Urinary bladder (tissue), 4 donors: ENCODE measurements around the gene KRTAP9-9. TPM values are rescaled to one million over a fixed set of nuclear protein-coding genes. Genes with fewer than 3 reads are reported as not detected.
"Not testable (repeated sequence)": the region's sequence is repeated elsewhere in the genome, so short reads cannot be mapped to it uniquely, and the experiment has no call there.

ENCODE experiments used
- DNase-seq: peaks from one replicate; pipeline ENCODE4 v3.0.0-alpha.2; 2015; ENCODE audit errors: extremely low spot score
- H3K27ac ChIP-seq: one replicate; pipeline ENCODE4 v1.5.1; 2013; ENCODE audit warnings: low read depth, mild to moderate bottlenecking, moderate library complexity
- H3K36me3 ChIP-seq: one replicate; pipeline ENCODE4 v1.6.1; 2013; ENCODE audit warnings: mild to moderate bottlenecking, moderate library complexity; ENCODE audit not compliant: insufficient read depth
- H3K4me1 ChIP-seq: one replicate; pipeline ENCODE4 v1.6.1; 2013; ENCODE audit warnings: mild to moderate bottlenecking, moderate library complexity; ENCODE audit not compliant: insufficient read depth
- H3K4me3 ChIP-seq: one replicate; pipeline ENCODE4 v1.5.1; 2013; ENCODE audit warnings: low read depth, low read length
- WGBS: extraction: QIAGEN DNeasy Blood & Tissue Kit; methylation state at CpG from one replicate; pipeline ENCODE4 v1.1.7; 2013; 5-methylcytosine and 5-hydroxymethylcytosine counted together
- polyA plus RNA-seq: library from polyadenylated mRNA; stranded (reverse); fragments of 200-250 nt; gene quantifications from one replicate; pipeline ENCODE4 v1.2.3, GENCODE V29; 2013
- total RNA-seq: library from RNA; depleted of rRNA; stranded (reverse); fragments of >200 nt; gene quantifications from one replicate; pipeline ENCODE4 v1.2.3, GENCODE V29; 2014
- donor health status: healthy with polysubstance abuse.
- donor health status: healthy.

KRTAP9-9 gene
- total RNA-seq (not detected), polyA plus RNA-seq (not detected)

DNA sequence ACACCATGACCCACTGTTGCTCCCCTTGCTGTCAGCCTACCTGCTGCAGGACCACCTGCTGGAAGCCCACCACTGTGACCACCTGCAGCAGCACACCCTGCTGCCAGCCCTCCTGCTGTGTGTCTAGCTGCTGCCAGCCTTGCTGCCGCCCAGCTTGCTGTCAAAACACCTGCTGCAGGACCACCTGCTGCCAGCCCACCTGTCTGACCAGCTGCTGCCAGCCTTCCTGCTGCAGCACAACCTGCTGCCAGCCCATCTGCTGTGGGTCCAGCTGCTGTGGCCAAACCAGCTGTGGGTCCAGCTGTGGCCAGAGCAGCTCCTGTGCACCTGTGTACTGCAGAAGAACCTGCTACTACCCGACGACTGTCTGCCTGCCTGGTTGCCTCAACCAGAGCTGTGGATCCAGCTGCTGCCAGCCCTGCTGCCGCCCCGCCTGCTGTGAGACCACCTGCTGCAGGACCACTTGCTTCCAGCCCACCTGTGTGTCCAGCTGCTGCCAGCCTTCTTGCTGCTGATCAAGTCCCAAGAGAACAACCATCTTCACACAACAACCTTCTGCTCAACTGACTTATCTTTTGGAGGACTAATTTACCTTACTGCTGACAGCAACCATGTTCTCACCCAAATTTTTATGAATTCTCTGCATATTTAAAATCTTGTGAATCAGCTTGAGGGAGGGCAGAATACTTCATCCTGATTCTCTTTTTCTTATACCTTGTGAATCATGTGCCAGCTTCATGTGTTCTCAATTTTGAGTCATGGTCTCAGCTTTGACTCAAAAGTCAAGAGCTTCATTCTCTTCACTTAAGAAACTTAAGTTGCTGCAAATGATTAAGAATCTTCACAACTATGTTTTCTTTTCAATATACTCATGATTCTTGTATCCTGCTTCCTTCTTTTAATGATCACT is at the start of gene KRTAP9-9:
TSS of gene KRTAP9-9 (plus strand) at position 4 of the 910 bp plus-strand sequence.
- H3K4me1 ChIP-seq, H3K4me3 ChIP-seq, H3K27ac ChIP-seq, DNase-seq, H3K36me3 ChIP-seq: not testable (repeated sequence)
- 78% methylated on average over 5 of the region's 5 CpGs for WGBS

DNA sequence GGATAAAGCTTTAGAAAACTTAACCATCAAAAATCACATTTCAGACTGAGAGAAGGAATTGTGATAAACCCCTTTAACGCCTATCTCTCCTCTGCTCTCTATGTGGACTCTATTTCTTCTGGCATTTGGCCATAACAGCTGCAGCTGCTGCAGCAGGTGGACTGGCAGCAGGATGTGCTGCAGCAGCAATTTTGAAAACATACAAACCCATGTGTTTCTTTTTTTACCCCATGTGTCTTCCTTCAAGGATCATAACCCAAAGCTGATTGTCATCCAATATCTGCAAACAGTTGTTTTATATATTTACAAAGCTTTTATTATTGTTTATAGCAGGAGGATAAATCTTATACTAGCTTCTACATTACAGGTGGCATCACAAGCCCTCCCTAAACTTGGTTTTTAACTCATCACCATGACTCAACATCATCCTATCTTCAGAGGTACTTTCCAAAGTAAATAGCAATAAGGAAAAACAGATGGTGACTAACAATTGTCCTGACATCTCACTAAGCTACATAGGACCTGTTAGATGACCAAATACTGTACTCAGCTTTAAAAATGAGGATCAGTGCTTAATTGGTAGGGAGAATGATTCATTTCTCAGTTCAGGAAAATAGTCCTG is 43.2 kb upstream of the KRTAP9-9 start:
- Histone ChIP-seq H3K4me3 (no peak overlapping the region), H3K36me3 (no peaks in the 10 kb centered on the region), H3K4me1 (no peaks in the 10 kb centered on the region), H3K27ac (no peak overlapping the region)
- DNase-seq, result no peak
- WGBS, result 16% methylated on average over 1 of the region's 1 CpG

DNA sequence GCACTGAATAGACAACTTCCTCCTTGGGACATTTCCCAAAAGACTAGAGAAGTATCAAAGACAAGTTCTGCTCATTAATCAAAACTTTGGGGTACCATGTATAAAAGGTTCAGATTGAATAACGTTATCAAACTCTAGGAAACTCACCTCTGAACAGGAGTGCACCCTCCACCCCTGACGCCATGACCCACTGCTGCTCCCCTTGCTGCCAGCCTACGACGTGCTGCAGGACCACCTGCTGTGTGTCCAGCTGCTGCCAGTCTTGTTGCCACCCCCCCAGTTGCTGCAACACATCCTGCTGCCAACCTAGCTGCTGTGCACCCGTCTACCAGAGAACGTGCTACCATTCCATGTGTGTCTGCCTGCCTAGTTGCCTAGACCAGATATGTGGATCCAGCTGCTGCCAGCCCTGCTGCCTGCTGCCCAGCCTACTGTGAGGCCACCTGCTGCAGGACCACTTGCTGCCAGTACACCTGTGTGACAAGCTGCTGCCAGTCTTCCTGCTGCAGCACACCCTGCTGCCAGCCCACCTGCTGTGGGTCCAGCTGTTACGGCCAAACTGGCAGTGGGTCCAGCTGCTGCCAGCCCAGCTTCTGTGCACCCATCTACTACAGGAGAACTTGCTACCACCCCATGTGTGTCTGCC is 42.5 kb upstream of the KRTAP9-9 start:
- 73% methylated on average over 7 of the region's 7 CpGs for WGBS
- Histone ChIP-seq H3K36me3 (no peaks in the 10 kb centered on the region), H3K27ac (no peak overlapping the region), H3K4me3 (no peak overlapping the region), H3K4me1 (no peaks in the 10 kb centered on the region)
- no peak for DNase-seq

- no peak overlapping the region for H3K4me3 ChIP-seq
- no peaks in the 10 kb centered on the region for H3K4me1 ChIP-seq
- 69% methylated on average over 1 of the region's 1 CpG for WGBS
- H3K27ac ChIP-seq, result no peak overlapping the region
- H3K36me3 ChIP-seq, result no peaks in the 10 kb centered on the region
- DNase-seq, result no peak
Measured at GRCh38 chr17:41215681-41216080, 39.5 kb upstream of the KRTAP9-9 start.

GRCh38 chr17:41223821-41224220 is 31.4 kb upstream of the KRTAP9-9 start:
- WGBS, result 48% methylated on average over 2 of the region's 2 CpGs

GRCh38 chr17:41226051-41226450 is 29.1 kb upstream of the KRTAP9-9 start:
- DNase-seq, result no peak
- Histone ChIP-seq H3K27ac (no peak overlapping the region), H3K4me3 (no peak overlapping the region), H3K4me1 (no peaks in the 10 kb centered on the region), H3K36me3 (no peaks in the 10 kb centered on the region)
- 91% methylated on average over 6 of the region's 6 CpGs for WGBS

More at GRCh38 chr17:41223821-41224220, 31.4 kb upstream of the KRTAP9-9 start:
- DNase-seq, result no peak
- Histone ChIP-seq H3K4me3 (no peak overlapping the region), H3K36me3 (no peaks in the 10 kb centered on the region), H3K4me1 (no peaks in the 10 kb centered on the region), H3K27ac (no peak overlapping the region)

- not testable (repeated sequence) for H3K27ac ChIP-seq, H3K4me1 ChIP-seq, H3K36me3 ChIP-seq, H3K4me3 ChIP-seq, DNase-seq
- 81% methylated on average over 3 of the region's 4 CpGs for WGBS
Measured at GRCh38 chr17:41226598-41227095, 28.5 kb upstream of the KRTAP9-9 start, which contains the start of gene KRTAP9-2. KRTAP9-2 (plus strand) TSS chr17:41226648; CDS start chr17:41226655, 7 bp downstream.

- Histone ChIP-seq H3K27ac (no peak overlapping the region), H3K36me3 (no peaks in the 10 kb centered on the region), H3K4me3 (no peak overlapping the region), H3K4me1 (no peaks in the 10 kb centered on the region)
- DNase-seq, result no peak
Measured at GRCh38 chr17:41230094-41230493, 25.1 kb upstream of the KRTAP9-9 start.

GRCh38 chr17:41231731-41232130 is 23.5 kb upstream of the KRTAP9-9 start:
- DNase-seq, result no peak
- 86% methylated on average over 6 of the region's 6 CpGs for WGBS
- no peak overlapping the region for H3K27ac ChIP-seq

GRCh38 chr17:41232399-41233105 is 22.6 kb upstream of the KRTAP9-9 start, which contains the start of gene KRTAP9-3:
KRTAP9-3 (plus strand) TSS chr17:41232449; CDS start chr17:41232502, 53 bp downstream.
- H3K4me1 ChIP-seq, DNase-seq, H3K27ac ChIP-seq, H3K4me3 ChIP-seq, H3K36me3 ChIP-seq: not testable (repeated sequence)
- WGBS, result 87% methylated on average over 1 of the region's 1 CpG

More at GRCh38 chr17:41231731-41232130, 23.5 kb upstream of the KRTAP9-9 start:
- no peaks in the 10 kb centered on the region for H3K36me3 ChIP-seq
- no peaks in the 10 kb centered on the region for H3K4me1 ChIP-seq
- no peak overlapping the region for H3K4me3 ChIP-seq

DNA sequence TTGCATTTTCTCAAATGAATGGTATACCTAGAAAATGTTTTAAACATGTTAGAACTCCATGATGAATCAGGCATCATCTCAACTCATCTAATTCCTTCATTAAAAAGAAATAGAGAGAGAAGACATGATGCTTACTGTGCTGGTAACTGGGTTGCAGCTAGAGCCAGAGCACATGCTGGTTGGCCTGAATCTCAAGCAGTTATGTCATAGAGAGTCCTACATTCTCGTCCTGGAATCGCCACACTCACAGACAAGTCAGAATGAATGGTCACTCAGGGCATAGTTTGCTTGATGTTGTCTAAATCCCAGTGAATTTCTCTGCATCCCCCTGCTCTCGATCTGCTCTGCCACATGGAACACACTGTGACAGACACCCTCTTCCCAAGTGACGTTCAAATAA is 18.1 kb upstream of the KRTAP9-9 start:
- not testable (repeated sequence) for H3K36me3 ChIP-seq, H3K27ac ChIP-seq, DNase-seq, H3K4me3 ChIP-seq, H3K4me1 ChIP-seq
- WGBS, result 67% methylated on average over 4 of the region's 4 CpGs

DNA sequence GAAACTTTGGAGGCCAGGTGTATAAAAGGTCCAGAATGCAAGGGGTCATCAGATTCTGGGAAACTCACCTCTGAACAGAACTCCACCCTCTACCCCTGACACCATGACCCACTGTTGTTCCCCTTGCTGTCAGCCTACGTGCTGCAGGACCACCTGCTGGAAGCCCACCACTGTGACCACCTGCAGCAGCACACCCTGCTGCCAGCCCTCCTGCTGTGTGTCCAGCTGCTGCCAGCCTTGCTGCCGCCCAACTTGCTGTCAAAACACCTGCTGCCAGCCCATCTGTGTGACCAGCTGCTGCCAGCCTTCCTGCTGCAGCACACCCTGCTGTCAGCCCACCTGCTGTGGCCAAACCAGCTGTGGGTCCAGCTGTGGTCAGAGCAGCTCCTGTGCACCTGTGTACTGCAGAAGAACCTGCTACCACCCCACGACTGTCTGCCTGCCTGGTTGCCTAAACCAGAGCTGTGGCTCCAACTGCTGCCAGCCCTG is 17.2 kb upstream of the KRTAP9-9 start, which contains the start of gene KRTAP9-8:
TSS of gene KRTAP9-8 (plus strand) at position 51 of the 489 bp plus-strand sequence. CDS start at position 104, 53 bp downstream.
- H3K27ac ChIP-seq, H3K36me3 ChIP-seq, DNase-seq, H3K4me1 ChIP-seq, H3K4me3 ChIP-seq: not testable (repeated sequence)
- 46% methylated on average over 3 of the region's 3 CpGs for WGBS
